GM18511 (cell line): ENCODE data around the gene RBFA.

ENCODE experiments used
- ATAC-seq: cut with Tn5 transposase; IDR thresholded peaks from one replicate; pipeline ENCODE4 v1.9.1; 2021; ENCODE audit warnings: mild to moderate bottlenecking, moderate library complexity; ENCODE audit not compliant: unreplicated experiment

Gene RBFA

DNA sequence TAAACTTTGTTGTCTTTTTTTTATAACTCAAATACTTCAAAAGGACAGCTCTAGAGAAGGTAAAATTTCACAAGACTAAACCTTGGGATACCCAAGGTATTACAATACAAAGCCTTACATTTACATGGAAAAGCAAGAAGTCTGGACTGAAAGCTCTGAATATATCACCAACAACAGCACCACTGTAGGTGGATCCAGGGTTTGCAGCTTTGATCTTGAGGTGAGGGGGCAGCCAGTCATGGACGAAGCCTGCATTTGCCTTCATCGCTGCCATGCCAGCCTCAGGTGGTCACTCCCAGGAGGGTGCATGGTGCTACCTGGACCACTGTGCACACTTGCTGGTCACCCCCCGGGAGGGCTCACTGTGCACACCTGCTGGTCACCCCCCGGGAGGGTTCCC, 36.6 kb downstream of the RBFA start:
- no peak for ATAC-seq

DNA sequence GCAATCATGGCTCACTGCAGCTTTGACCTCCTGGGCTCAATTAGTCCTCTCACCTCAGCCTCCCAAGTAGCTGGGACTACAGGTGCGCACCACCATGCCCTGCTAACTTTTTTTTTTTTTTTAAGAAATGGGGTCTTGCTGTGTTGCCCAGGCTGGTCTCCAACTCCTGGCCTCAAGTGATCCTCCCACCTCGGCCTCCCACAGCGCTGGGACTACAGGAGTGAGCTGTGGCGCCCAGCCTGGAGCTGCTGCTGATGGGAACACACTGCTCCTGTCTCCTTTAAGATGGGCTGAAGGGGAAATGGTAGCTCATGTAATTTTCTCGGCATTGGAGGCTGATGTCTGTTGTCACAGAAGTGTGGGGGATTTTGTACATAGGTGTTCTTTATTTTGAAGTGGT, 39.9 kb downstream of the RBFA start:
- ATAC-seq = no peak

DNA sequence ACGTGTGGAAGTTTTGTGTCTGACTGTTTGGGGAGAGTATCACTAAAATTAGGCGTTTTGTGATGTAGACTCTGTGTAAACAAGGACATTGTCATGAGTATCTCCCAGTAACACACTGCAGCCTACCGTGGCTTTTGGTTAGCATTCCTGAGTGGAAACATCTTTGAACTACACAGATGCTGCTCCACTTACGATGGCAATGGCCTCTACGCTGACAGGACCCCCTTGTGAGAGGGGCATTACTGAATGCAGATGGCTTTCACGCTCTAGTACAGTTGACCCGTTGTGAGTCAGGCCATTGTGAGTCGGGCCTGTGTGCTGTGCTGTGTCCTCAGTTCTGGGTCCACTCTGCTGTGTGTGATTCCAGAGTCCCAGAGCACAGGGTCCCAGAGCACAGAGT, 40.5 kb downstream of the RBFA start:
- ATAC-seq = no peak

DNA sequence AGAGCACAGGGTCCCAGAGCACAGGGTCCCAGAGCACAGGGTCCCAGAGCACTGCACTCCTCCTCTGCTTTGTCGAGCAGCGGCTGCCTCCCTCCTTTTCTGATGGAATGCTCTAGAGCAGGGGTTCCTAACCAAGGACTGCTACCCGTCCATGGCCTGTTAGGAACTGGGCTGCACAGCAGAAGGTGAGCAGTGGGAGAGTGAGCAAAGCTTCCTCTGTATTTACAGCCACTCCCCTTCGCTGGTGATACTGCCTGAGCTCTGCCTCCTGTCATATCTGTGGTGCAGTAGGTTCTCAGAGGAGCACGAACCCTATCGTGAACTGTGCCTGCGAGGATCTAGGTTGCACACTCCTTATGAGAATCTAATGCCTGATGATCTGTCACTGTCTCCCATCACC, 41.7 kb downstream of the RBFA start:
- no peak for ATAC-seq

DNA sequence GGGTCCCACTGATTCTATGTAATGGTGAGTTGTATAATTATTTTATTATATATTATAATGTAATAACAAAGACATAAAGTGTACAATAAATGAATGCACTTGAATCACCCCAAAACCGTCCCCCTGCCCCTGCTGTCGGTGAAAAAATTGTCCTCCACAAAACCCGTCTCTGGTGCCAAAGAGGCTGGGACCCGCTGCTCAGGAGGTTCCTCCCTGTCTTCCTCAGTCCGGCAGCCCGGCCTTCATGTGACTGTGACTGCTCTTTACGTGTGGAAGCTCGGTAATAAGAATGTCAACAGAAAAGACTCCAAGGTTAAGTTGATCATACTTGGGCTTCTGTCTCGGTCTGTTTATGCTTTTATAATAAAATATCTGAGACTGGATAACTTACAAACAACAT, 42.1 kb downstream of the RBFA start:
- no peak for ATAC-seq

DNA sequence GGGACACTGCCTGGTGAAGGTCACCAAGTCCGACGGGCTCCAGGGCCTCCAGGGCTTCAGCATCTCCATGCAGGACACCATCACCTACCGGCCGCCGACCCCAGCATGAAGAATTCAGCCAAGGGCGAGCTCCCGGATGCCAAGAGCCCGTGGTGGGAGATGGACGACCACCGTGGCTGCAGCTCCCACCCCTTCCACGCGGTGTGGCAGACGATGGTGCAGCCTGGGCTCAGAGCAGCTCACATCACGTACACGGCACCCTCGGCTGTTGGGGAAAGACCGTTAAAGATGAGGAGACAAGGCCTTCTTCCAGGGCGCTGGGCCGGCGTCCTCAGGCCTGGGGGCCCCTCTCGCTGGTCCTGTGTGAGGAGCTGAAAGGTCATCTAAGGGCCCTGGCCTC, 43.6 kb downstream of the RBFA start:
- no peak for ATAC-seq
